Measurements from ENCODE around the gene SLC11A1. TPM values are rescaled to one million over a fixed set of nuclear protein-coding genes. Genes with fewer than 3 reads are reported as not detected.

SLC11A1 gene
- total RNA-seq, 1 donor from 2014 or later: 0.34 TPM

GRCh38 chr2:218403810-218404209 is 21.7 kb downstream of the SLC11A1 start:
- H3K4me1 Mint-ChIP-seq (ENCODE audit: low read depth): peaks cover 13% of the 10 kb centered on the region
- H3K9me3 Mint-ChIP-seq (ENCODE audit: low read depth): no peaks in the 10 kb centered on the region
- peaks cover 3% of the 10 kb centered on the region for H3K36me3 Mint-ChIP-seq (ENCODE audit: insufficient read depth)
- no peak for DNase-seq (ENCODE audit: low spot score, unreplicated experiment)
- H3K27ac Mint-ChIP-seq: no peak overlapping the region
- H3K4me3 Mint-ChIP-seq (ENCODE audit: low read depth): no peak overlapping the region
- no peak for TF ChIP-seq CTCF (IDR thresholded peaks at IDR 0.05; ENCODE audit: unreplicated experiment)
- no peaks in the 10 kb centered on the region for H3K27me3 Mint-ChIP-seq

GRCh38 chr2:218404351-218405085 is 22.4 kb downstream of the SLC11A1 start:
- Mint-ChIP-seq H3K4me3 (ENCODE audit: low read depth) (no peak overlapping the region), H3K36me3 (ENCODE audit: insufficient read depth) (peaks cover 3% of the 10 kb centered on the region), H3K27me3 (no peaks in the 10 kb centered on the region), H3K9me3 (ENCODE audit: low read depth) (no peaks in the 10 kb centered on the region), H3K27ac (peak overlapping the region; percentile 24), H3K4me1 (ENCODE audit: low read depth) (peaks cover 13% of the 10 kb centered on the region)
- no peak for TF ChIP-seq CTCF (IDR thresholded peaks at IDR 0.05; ENCODE audit: unreplicated experiment)
- no peak for DNase-seq (ENCODE audit: low spot score, unreplicated experiment)

- H3K4me1 Mint-ChIP-seq (ENCODE audit: low read depth): peaks cover 13% of the 10 kb centered on the region
- no peaks in the 10 kb centered on the region for H3K27me3 Mint-ChIP-seq
- TF ChIP-seq CTCF (IDR thresholded peaks at IDR 0.05; ENCODE audit: unreplicated experiment): no peak
- H3K4me3 Mint-ChIP-seq (ENCODE audit: low read depth): peak overlapping the region; percentile 72
- peak overlapping the region; percentile 95 for H3K27ac Mint-ChIP-seq
- H3K36me3 Mint-ChIP-seq (ENCODE audit: insufficient read depth): peaks cover 3% of the 10 kb centered on the region
- no peak for DNase-seq (ENCODE audit: low spot score, unreplicated experiment)
- H3K9me3 Mint-ChIP-seq (ENCODE audit: low read depth): no peaks in the 10 kb centered on the region
Measured at GRCh38 chr2:218405086-218405745, 23.1 kb downstream of the SLC11A1 start.

GRCh38 chr2:218405746-218406208 is 23.7 kb downstream of the SLC11A1 start:
- Mint-ChIP-seq H3K4me3 (ENCODE audit: low read depth) (peak overlapping the region; percentile 72), H3K27ac (peak overlapping the region; percentile 95), H3K36me3 (ENCODE audit: insufficient read depth) (peaks cover 3% of the 10 kb centered on the region), H3K27me3 (no peaks in the 10 kb centered on the region), H3K4me1 (ENCODE audit: low read depth) (peaks cover 13% of the 10 kb centered on the region), H3K9me3 (ENCODE audit: low read depth) (no peaks in the 10 kb centered on the region)
- TF ChIP-seq CTCF (IDR thresholded peaks at IDR 0.05; ENCODE audit: unreplicated experiment): no peak
- DNase-seq (ENCODE audit: low spot score, unreplicated experiment): no peak

GRCh38 chr2:218406209-218406948 is 24.3 kb downstream of the SLC11A1 start:
- peak; percentile 97 for DNase-seq (ENCODE audit: low spot score, unreplicated experiment)
- H3K36me3 Mint-ChIP-seq (ENCODE audit: insufficient read depth): peaks cover 3% of the 10 kb centered on the region
- peak; percentile 69 for TF ChIP-seq CTCF (IDR thresholded peaks at IDR 0.05; ENCODE audit: unreplicated experiment)
- H3K4me3 Mint-ChIP-seq (ENCODE audit: low read depth): peak overlapping the region; percentile 75
- peaks cover 13% of the 10 kb centered on the region for H3K4me1 Mint-ChIP-seq (ENCODE audit: low read depth)
- no peaks in the 10 kb centered on the region for H3K27me3 Mint-ChIP-seq
- H3K27ac Mint-ChIP-seq: peak overlapping the region; percentile 95
- H3K9me3 Mint-ChIP-seq (ENCODE audit: low read depth): no peaks in the 10 kb centered on the region

All from progenitor cell of endocrine pancreas (in vitro differentiated cells).